ENCODE measurements around the gene TSHZ2.
A peak's percentile ranks its signal among the peaks of the same experiment; 100 is the strongest.

The TSHZ2 gene

GRCh38 chr20:53201588-53201987, 229.4 kb downstream of the TSHZ2 start:
- DNase-seq (ENCODE audit: low read depth in 2 of 2): no peak

DNA sequence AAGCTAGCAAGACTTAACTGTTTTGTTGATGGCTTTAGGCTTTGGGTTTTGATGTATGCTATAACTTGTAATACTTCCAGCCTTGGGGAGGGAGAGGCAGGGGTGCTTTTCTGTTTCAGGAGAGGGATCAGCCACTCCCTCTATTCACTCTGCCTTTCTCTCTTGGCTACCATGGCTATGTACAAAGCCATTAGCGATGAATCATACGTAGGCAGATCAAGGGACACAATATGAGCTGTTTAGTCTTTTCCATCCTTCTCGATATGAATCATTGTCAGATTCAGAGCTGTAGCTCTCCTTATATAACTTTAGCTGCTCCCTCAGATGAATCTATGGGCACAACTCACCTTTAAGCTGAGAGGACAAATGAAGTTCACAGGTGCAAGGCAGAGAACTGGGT, 230.6 kb downstream of the TSHZ2 start:
- DNase-seq (ENCODE audit: low read depth in 2 of 2): no peak

GRCh38 chr20:53205046-53205445, 232.9 kb downstream of the TSHZ2 start:
- DNase-seq (ENCODE audit: low read depth in 2 of 2): no peak

- no peak for DNase-seq (ENCODE audit: low read depth in 2 of 2)
Observed at GRCh38 chr20:53208110-53208832, 236.1 kb downstream of the TSHZ2 start.

- no peak for DNase-seq (ENCODE audit: low read depth in 2 of 2)
Observed at GRCh38 chr20:53210041-53210440, 237.9 kb downstream of the TSHZ2 start.

DNA sequence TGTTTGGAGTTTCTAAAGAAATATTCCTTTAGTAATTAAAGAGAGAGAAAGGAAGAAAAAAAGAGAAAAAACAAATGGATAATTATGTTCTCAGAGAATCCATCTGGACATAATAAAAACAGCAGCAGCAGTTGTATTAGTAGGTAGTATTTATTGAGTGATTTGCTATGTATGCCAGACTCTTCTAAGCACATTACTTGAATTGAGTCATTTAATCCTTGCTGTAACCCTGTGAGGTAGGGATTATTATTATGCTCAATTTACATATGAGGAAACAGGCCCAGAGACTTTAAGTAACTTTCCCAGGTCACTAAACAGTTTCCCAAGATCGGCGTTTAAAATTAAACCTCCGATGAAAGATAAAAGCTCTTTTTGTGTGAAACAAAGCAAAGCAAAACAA, 238.8 kb downstream of the TSHZ2 start:
- no peak for DNase-seq (ENCODE audit: low read depth in 2 of 2)

- DNase-seq (ENCODE audit: low read depth in 2 of 2): no peak
Observed at GRCh38 chr20:53212018-53212417, 239.9 kb downstream of the TSHZ2 start.

DNA sequence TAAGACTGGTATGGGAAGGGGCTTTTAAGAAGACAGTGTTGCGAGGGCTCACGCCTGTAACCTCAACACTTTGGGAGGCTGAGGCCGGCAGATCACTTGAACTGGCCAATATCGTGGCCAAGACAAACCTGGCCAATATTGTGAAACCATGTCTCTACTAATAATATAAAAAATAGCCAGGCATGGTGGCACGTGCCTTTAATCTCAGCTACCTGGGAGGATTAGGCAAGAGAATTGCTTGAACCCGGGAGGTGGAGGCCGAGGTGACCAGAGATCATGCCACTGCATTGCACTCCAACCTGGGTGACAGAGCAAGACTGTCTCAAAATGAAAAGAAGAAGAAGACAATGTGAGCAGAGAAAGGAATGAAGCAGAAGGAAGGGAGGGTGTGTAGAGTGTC, 242.2 kb downstream of the TSHZ2 start:
- no peak for DNase-seq (ENCODE audit: low read depth in 2 of 2)

GRCh38 chr20:53215166-53215565, 243.0 kb downstream of the TSHZ2 start:
- DNase-seq (ENCODE audit: low read depth in 2 of 2): no peak

- no peak for DNase-seq (ENCODE audit: low read depth in 2 of 2)
Observed at GRCh38 chr20:53216478-53216855, 244.3 kb downstream of the TSHZ2 start.

DNA sequence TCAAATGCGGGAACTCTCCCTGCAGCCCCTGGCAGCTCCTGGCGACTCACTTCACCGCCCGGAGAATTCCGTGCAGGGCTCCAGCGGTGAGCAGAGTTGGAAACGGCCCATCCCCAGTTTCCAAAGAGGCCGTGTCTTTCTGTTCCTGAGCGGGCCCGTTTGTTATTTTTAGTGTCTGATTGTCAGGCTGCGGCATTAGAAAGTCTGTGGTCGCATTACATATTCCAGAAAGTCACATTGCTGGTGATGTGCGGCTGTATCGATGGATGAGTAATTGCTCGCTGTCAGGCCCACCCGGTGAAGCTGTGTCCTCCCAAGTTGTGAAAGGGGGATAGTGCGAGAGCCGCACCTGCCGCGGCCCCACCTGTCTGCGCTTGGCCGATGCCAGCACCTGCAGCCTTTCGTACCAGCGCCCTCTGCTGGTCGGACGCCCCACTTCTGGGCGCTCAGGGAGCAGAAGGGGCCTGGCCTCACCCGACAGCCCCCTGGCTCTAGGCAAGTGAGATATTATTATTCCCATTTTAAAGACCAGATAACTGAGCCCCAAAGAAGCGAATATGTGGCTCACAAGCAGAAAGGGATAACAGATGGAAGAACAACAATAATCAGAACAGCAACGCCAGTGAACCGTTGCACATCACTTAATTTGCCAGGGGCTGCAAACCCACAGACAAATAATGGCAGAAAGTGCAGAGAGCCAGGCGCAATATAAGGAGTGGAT, 244.9 kb downstream of the TSHZ2 start:
- DNase-seq (ENCODE audit: low read depth in 2 of 2): peak; percentile 32 to 56

- no peak for DNase-seq (ENCODE audit: low read depth in 2 of 2)
Observed at GRCh38 chr20:53220482-53221307, 248.5 kb downstream of the TSHZ2 start.

GRCh38 chr20:53221731-53222130, 249.6 kb downstream of the TSHZ2 start:
- DNase-seq (ENCODE audit: low read depth in 2 of 2): no peak

- no peak for DNase-seq (ENCODE audit: low read depth in 2 of 2)
Observed at GRCh38 chr20:53222416-53222815, 250.3 kb downstream of the TSHZ2 start.

DNA sequence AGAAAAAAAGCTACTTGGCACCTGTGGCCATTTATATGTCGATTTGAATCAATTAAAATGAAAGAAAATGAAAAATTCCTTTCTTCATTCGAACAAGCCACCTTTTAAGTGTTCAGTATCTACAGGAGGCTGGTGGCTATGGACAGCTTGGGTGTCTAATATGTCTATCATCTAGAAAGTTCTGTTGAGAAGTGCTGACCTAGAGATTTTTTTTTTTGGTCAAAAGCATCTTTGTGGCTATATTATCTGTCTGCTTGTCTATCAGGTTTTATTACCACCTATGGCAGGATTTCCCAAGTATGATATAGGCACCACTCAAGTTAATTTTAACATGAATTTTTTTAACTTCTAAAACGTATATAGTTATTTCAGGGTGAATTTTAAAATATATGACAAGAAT, 250.8 kb downstream of the TSHZ2 start:
- no peak for DNase-seq (ENCODE audit: low read depth in 2 of 2)

DNA sequence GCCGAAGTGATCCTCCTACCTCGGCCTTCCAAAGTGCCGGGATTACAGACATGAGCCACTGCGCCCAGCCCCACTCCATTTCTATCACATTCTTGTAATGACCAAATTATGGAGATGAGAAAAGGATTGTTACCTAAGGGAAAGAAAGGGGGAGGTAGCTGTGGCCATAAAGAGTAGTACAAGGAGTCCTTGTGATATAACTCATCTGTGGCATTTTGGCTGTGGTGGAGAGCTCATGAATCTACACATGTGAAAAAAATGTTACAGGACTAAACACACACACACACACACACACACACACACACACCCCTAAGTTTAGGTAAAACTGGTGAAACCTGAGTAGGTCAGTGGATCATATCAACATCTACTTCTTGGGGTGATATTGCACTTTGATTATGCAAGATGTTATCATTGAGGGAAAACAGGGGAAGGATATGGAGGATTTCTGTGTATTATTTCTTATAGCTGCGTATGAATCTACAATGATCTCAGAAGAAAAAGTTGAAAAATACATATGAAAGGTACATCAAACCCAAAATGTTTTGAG, 251.5 kb downstream of the TSHZ2 start:
- DNase-seq (ENCODE audit: low read depth in 2 of 2): no peak

DNA sequence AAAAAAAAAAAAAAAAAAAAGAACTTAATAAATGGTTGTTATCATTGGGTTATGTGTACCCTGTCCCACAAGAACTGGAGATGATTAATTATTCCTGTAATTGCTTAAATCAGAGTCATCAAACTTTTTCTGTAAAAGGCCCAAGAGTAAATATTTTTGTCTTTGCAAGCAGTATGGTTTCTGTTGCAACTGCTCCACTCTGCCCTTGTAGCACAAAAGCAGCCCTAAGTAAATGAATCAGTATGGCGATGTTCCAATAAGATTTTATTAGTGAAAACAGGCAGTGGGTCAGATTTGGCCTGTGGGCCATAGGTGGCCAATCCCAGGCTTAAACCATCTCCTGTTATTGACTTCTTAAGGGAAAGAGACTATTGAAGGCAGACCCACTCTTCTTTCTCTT, 252.7 kb downstream of the TSHZ2 start:
- DNase-seq (ENCODE audit: low read depth in 2 of 2): no peak

DNA sequence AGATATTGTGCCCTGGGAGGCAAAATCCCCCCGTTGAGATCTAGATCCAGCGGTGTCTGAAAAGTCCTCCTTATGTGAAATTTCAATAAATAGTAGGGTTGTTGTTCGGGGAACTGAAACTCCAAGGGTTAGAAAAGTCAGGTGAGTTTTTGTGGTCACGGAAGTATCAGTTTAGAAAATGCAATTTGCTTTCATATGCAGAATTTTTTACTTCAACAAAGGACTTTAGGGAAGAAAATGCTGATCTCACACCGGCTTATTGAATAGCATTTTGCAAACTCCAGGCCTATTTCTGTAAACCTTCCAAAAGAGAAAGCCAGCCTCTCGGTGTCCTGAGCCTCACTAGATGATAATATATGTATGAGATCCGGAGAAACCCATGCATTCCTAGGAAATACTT, 254.7 kb downstream of the TSHZ2 start:
- DNase-seq (ENCODE audit: low read depth in 2 of 2): no peak

GRCh38 chr20:53227523-53227922, 255.4 kb downstream of the TSHZ2 start:
- no peak for DNase-seq (ENCODE audit: low read depth in 2 of 2)

DNA sequence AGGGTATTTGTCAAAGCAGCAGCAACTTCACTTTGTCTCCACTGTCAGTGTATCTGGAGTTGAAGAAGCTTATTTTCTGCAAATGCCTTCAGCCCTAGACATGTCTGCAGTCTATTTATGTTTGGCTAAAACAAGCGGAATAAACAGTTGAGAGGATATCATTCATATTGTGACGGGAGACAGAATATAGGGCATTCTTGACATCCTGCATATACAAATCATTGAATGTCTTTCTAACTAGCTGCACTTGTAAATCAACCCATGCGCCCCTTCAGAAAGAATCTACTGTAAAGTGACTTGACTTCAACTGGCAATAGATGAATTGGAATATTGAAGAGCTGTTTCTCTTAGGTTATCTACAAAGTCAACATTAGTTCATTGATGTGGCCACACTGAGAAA, 258.9 kb downstream of the TSHZ2 start:
- DNase-seq (ENCODE audit: low read depth in 2 of 2): no peak

GRCh38 chr20:53237461-53237860, 265.3 kb downstream of the TSHZ2 start:
- DNase-seq (ENCODE audit: low read depth in 2 of 2): no peak

GRCh38 chr20:53238121-53238660, 266.0 kb downstream of the TSHZ2 start:
- DNase-seq (ENCODE audit: low read depth in 2 of 2): no peak

All from stimulated activated CD8-positive, alpha-beta memory T cell treated with anti-CD3 and anti-CD28 coated beads, Interleukin-15, amount 100 ng/mL, for 4 hours (primary cell).